Activated naive CD4-positive, alpha-beta T cell treated with anti-CD3 and anti-CD28 coated beads, Interleukin-2, amount 10 ng/mL, durations not matched to agents 7 days and 5 days (primary cell): ENCODE measurements around the gene SLC5A1.
"Not testable (repeated sequence)": the region's sequence is repeated elsewhere in the genome, so short reads cannot be mapped to it uniquely, and the experiment has no call there.

Experiments used
- CTCF ChIA-PET: fragments of 350-600 bp; sonication (Branson Sonifier 250); formaldehyde crosslinking; loops from one replicate; lab custom pipeline; 2021; ENCODE audit warnings: antibody characterized with exemption; lab: Charles Lee
- DNase-seq: peaks from one replicate; pipeline ENCODE4 v3.0.0-alpha.2; 2020
- H3K27ac Mint-ChIP-seq: one replicate; pipeline ENCODE4 v1.8.0; 2021; ENCODE audit warnings: mild to moderate bottlenecking, moderate library complexity, mixed read lengths
- H3K27me3 Mint-ChIP-seq: one replicate; pipeline ENCODE4 v1.8.0; 2021; ENCODE audit warnings: mild to moderate bottlenecking, mixed read lengths
- H3K36me3 Mint-ChIP-seq: one replicate; pipeline ENCODE4 v1.8.0; 2021; ENCODE audit warnings: mixed read lengths
- H3K4me1 Mint-ChIP-seq: one replicate; pipeline ENCODE4 v1.8.0; 2021; ENCODE audit warnings: mixed read lengths
- H3K4me3 Mint-ChIP-seq: one replicate; pipeline ENCODE4 v1.8.0; 2021; ENCODE audit warnings: mild to moderate bottlenecking, moderate library complexity, mixed read lengths
- H3K9me3 Mint-ChIP-seq: one replicate; pipeline ENCODE4 v1.8.0; 2021; ENCODE audit warnings: mixed read lengths

Gene SLC5A1

DNA sequence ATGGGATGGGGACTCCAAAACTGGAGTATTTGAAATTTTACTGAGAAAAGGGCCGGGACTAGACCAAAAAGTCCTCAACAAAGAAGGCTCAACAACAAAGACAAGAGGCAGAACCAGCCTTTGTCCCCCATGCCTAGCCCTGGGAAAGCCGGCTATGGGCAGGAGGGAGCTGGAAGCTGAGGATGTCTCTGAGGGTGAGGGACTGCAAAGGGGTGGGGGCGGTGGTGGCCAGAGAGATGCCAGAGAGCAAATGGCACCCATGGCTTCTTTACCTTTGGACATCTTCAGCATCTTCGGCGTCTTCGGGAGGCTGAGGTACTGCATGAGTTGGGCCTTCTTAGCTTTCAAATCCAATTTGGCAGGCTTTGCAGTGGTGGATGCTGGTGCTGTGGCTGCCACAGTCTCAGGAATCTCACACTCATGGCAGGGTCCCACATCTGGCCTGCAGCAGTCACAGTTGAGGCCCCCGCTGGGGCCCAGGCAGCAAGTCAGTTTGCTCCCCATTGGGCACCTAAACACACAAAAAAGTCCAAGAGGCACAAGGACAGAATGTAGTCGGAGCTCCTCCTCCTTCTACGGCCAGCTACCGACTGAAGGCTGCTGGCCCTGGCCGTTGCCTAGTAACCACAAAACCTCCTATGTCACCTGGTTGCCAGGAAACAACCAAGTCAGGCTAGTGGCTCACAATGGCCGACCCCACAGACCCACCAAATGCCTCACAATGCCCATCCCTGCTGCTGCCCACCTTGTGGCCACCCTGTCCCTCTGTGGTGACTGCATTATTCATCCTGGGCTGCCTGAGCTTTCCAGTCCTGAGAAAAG, 115.9 kb downstream of the SLC5A1 start, which contains the start of gene C22orf42:
Gene C22orf42 (minus strand): TSS at position 592 of the 822 bp plus-strand sequence. CDS start 88 bp downstream, at position 504.
- no peak for DNase-seq
- Mint-ChIP-seq H3K36me3 (no peaks in the 10 kb centered on the region), H3K27me3 (peaks cover 33% of the 10 kb centered on the region), H3K27ac (no peak within 1 kb of the TSS), H3K9me3 (no peaks in the 10 kb centered on the region), H3K4me3 (no peak within 1 kb of the TSS), H3K4me1 (peaks cover under 1% of the 10 kb centered on the region)
- CTCF ChIA-PET: no interaction called here

DNA sequence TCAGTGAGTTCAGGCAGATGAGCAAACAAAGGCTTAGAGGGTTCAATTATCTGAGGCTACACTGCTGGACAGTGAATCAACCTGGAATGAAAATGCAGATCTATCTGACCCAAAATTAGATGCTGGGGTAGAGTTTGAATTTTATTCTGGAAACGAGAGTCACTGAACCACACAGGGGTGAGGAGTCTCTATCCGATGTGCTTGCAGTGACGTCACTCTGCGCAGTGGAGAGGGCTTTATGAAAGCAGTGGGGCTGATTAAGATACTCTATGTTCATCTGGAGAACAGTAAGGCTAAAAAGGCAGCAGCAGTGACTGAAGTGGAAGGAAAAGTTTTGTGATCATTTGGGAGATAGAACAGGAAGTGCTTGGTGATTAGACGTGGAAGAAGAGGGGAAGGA, 117.3 kb downstream of the SLC5A1 start:
- CTCF ChIA-PET, H3K36me3 Mint-ChIP-seq, H3K4me1 Mint-ChIP-seq, DNase-seq, H3K27ac Mint-ChIP-seq, H3K4me3 Mint-ChIP-seq, H3K9me3 Mint-ChIP-seq: not testable (repeated sequence)
- H3K27me3 Mint-ChIP-seq: peaks cover 37% of the 10 kb centered on the region
